Measurements from ENCODE around the gene HBEGF.

Gene HBEGF

GRCh38 chr5:140382866-140383265, 36.5 kb upstream of the HBEGF start:
- Histone ChIP-seq H3K27me3 (no peaks in the 10 kb centered on the region), H3K4me3 (ENCODE audit: low read depth, low read length) (no peak overlapping the region), H3K4me1 (no peaks in the 10 kb centered on the region), H3K36me3 (no peaks in the 10 kb centered on the region), H3K9me3 (no peaks in the 10 kb centered on the region)
- DNase-seq = no peak
- TF ChIP-seq CTCF (IDR thresholded peaks at IDR 0.05; ENCODE audit: low read depth, low read length) = no peak

GRCh38 chr5:140381972-140382371, 35.6 kb upstream of the HBEGF start:
- Histone ChIP-seq H3K4me1 (no peaks in the 10 kb centered on the region), H3K36me3 (no peaks in the 10 kb centered on the region), H3K9me3 (no peaks in the 10 kb centered on the region), H3K27me3 (no peaks in the 10 kb centered on the region), H3K4me3 (ENCODE audit: low read depth, low read length) (no peak overlapping the region)
- no peak for TF ChIP-seq CTCF (IDR thresholded peaks at IDR 0.05; ENCODE audit: low read depth, low read length)
- DNase-seq = no peak

GRCh38 chr5:140381351-140381750, 34.9 kb upstream of the HBEGF start:
- DNase-seq = no peak
- Histone ChIP-seq H3K4me3 (ENCODE audit: low read depth, low read length) (no peak overlapping the region), H3K27me3 (no peaks in the 10 kb centered on the region), H3K4me1 (no peaks in the 10 kb centered on the region), H3K36me3 (no peaks in the 10 kb centered on the region), H3K9me3 (no peaks in the 10 kb centered on the region)
- TF ChIP-seq CTCF (IDR thresholded peaks at IDR 0.05; ENCODE audit: low read depth, low read length) = no peak

GRCh38 chr5:140372971-140373487, 26.6 kb upstream of the HBEGF start:
- H3K9me3 ChIP-seq = no peaks in the 10 kb centered on the region
- H3K4me3 ChIP-seq (ENCODE audit: low read depth, low read length) = no peak overlapping the region
- no peaks in the 10 kb centered on the region for H3K36me3 ChIP-seq
- H3K4me1 ChIP-seq = no peaks in the 10 kb centered on the region
- H3K27me3 ChIP-seq = no peaks in the 10 kb centered on the region
- DNase-seq = peak; percentile 82
- TF ChIP-seq CTCF (IDR thresholded peaks at IDR 0.05; ENCODE audit: low read depth, low read length) = peak; percentile 93

GRCh38 chr5:140371356-140372151, 25.2 kb upstream of the HBEGF start:
- Histone ChIP-seq H3K36me3 (no peaks in the 10 kb centered on the region), H3K9me3 (no peaks in the 10 kb centered on the region), H3K4me1 (no peaks in the 10 kb centered on the region), H3K4me3 (ENCODE audit: low read depth, low read length) (no peak overlapping the region), H3K27me3 (no peaks in the 10 kb centered on the region)
- no peak for DNase-seq
- no peak for TF ChIP-seq CTCF (IDR thresholded peaks at IDR 0.05; ENCODE audit: low read depth, low read length)
